HG03196 (cell line): ENCODE data around the gene PRKCG.

ENCODE experiments used
- ATAC-seq: cut with Tn5 transposase; IDR thresholded peaks from one replicate; pipeline ENCODE4 v1.9.1; 2021; ENCODE audit not compliant: unreplicated experiment

The PRKCG gene

DNA sequence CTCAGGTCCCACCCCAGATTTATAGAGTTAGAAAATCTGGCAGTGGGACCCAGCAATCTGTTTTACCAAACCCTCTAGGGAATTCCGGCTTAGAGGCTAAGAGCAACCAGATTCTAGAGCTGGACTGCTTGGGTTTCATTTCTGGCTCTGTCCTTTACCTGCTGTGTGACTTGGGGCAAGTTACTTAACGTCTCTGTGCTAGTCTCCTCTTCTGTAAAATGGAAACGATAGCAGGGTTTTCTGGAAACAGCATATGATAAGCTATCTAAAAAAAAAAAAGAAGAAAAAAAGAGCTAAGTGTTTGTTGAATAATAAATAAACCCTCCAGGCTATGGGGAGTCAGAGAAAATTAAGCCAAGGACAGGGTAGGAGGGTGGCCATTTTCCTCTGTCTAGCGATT, 15.5 kb downstream of the PRKCG start:
- no peak for ATAC-seq

DNA sequence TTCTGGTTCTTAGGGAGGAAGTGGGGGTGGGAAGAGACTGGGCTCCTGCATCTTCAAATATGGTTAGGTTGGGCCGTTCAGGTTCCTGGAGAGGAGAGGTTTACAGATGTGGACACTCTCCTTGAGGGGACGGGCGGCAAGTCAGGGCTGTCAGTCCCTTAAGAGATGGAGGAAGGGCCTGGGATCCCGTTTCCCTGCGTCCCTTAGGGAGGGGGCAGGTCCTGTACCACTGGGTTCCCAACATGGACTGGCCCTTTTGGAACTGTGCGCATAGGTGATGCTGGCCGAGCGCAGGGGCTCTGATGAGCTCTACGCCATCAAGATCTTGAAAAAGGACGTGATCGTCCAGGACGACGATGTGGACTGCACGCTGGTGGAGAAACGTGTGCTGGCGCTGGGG, 16.2 kb downstream of the PRKCG start:
- no peak for ATAC-seq

- ATAC-seq = no peak
Observed at GRCh38 chr19:53898636-53899341, 16.8 kb downstream of the PRKCG start.

DNA sequence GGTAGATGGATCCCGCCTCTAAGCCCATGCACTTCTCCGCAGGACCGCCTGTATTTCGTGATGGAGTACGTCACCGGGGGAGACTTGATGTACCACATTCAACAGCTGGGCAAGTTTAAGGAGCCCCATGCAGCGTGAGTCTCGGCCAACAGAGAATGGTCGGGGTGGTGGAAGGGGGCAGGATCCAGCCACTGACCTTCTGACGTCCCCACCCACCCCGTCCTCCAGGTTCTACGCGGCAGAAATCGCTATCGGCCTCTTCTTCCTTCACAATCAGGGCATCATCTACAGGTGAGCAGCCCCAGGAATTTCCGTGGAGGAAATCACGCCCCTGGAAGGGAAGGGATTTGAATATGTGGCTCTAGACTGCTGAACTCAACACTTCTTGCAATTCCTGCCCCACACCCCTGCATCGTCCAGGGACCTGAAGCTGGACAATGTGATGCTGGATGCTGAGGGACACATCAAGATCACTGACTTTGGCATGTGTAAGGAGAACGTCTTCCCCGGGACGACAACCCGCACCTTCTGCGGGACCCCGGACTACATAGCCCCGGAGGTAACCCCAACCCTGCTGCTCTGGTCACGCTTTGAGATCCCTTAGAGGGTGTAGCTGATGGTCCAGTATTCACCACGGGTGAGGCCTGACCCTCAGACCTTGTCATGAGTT, 18.3 kb downstream of the PRKCG start:
- ATAC-seq = no peak

DNA sequence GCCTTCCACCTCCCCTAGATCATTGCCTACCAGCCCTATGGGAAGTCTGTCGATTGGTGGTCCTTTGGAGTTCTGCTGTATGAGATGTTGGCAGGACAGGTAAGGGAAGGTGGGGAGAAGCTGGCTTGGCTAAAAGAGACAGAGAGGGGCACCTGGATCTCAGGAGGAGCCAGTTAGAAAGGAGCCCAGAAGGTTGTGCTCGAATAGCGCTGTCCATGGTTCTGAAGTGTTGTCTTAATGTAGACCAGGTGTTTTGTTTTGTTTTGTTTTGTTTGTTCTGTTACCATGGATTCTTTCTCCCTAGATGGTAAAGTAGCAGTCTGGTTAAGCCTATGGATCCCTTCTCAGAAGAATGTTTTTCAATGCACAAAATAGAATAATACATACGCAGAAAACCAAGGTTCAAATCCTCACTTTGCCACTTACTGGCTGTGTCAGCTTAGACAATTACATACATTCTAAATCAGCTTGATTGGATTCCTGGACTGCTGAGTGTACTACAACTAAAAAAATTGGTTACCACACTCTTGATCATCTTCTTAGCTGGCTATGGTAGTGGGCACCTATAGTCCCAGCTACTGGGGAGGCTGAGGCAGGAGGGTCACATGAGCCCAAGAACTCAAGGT, 21.2 kb downstream of the PRKCG start:
- ATAC-seq = no peak

DNA sequence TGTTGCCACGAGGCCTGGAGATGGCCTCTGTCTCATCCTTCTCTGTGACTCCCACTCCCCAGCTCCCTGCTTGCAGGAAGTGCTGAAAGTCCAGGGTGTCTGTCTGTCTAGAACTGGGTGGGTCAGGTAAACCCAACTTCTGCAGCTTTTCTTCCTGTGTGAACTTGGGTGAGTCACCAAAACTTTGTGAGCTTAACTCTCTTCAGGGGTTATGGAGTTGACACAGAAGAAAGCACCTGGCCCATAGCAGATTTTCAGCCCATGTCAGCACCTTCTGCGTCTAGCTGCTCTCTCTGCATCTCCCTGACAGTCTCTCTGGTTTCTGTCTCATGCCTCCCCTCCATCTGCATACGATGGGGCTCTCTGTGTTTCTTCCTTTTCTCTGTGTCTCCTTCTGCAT, 22.9 kb downstream of the PRKCG start:
- ATAC-seq = no peak

DNA sequence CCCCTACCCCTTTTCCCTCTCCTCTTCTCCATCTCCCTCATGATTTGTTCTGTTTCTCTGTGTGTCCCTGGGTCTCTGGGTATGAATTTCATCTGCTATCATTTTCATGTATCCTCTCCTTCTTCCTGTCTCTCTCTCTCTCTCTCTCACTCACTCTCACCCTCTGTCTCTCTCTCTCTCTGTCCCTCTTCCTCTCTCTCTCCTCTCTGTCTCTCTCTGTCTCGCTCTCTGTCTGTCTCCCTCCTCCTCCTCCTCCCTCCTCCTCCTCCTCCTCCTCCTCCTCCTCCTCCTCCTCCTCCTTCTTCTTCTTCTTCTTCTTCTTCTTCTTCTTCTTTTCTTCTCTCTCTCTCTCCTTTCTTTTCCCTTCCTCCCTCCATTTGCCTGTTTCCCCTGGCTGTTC, 23.8 kb downstream of the PRKCG start:
- ATAC-seq = no peak

GRCh38 chr19:53906211-53907192, 24.5 kb downstream of the PRKCG start:
- ATAC-seq = no peak

DNA sequence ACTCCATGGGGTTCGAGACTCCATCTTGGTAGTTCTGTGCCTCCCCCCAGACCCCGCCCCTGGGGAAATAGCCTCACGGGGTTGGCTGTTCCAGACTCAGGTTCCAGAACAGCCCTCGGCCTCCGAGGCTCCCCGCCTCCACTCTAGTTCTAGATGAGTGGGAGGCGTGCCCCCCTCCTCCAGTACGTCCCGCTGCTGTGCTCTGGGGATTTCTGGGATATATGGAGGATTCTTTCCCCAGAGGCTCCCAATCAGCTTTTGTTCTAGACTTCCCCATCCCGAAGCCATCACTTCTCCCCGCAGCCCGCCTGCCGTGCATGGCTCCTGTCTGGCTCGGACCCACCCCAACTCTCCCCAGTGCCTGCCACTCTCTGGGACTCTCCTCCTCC, 25.2 kb downstream of the PRKCG start:
- ATAC-seq = no peak

GRCh38 chr19:53907690-53908089, 25.7 kb downstream of the PRKCG start:
- ATAC-seq = no peak

DNA sequence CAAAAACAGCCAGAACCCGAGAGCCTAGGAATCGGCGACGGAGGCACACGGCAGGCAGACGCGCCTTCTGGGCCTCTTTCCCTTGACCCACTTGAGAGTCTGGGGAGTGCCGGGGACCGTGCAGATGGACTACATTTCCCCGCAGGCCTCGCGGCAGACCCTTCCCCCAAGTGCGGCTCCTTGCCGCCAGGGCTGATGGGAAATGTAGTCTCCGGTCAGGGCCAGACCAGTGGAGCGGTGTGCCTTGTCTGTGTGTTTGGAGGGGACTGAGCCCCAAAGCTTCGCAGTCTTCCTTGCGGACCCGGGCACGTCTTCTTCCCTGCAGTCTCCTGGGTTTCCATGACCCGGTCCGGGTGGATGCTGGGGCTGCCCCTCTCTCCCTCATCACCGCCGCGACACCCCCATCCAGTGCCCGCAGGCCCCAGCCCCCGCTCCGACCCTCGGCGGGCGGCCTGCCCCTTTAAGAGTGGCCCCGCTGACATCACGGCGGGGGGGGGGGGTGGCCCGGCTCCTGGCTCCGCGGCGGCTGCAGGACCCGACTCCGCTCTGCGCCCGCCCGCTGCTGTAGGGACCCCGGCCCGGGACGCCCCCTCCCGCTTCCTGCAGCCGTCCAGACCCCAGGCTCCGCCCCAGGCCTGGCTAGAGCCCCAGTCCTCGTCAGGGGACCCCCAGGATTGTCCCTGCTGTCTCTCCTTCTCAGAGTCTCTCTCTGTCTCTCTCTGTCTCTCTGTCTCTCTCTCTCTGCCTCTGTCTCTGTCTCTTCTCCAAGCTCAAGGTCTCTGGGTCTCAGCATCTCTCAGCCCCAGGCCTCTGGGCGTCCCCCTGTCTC, 26.3 kb downstream of the PRKCG start:
- ATAC-seq = no peak

- ATAC-seq = no peak
Observed at GRCh38 chr19:53908935-53909415, 27.0 kb downstream of the PRKCG start, which contains the start of gene CACNG7. Gene CACNG7, plus strand, starts transcription at chr19:53909278. Its CDS starts 3,554 bp downstream, at chr19:53912832.

GRCh38 chr19:53909471-53910169, 27.6 kb downstream of the PRKCG start:
- no peak for ATAC-seq

GRCh38 chr19:53910170-53910518, 28.1 kb downstream of the PRKCG start:
- ATAC-seq = no peak

- ATAC-seq = no peak
Observed at GRCh38 chr19:53912653-53913052, 30.7 kb downstream of the PRKCG start.

- ATAC-seq = no peak
Observed at GRCh38 chr19:53915000-53915399, 33.0 kb downstream of the PRKCG start.

DNA sequence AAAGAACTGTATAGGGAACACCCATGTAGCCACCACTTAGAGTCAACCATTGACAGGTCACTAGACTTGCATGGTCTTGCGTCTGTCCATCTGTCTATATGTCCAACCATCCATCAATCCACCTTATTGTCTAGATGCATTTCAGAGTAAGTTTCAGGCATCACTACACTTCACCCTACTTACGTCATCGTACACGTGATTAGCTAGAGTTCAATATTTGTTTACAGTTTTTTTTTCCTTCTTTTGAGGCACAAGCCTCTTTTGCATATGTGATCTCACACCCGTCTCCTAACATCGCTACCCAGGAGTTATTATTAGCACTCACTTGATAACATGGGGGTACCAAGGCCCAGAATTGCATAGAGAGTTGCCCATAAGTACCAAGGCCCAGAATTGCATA, 34.0 kb downstream of the PRKCG start:
- ATAC-seq = no peak

DNA sequence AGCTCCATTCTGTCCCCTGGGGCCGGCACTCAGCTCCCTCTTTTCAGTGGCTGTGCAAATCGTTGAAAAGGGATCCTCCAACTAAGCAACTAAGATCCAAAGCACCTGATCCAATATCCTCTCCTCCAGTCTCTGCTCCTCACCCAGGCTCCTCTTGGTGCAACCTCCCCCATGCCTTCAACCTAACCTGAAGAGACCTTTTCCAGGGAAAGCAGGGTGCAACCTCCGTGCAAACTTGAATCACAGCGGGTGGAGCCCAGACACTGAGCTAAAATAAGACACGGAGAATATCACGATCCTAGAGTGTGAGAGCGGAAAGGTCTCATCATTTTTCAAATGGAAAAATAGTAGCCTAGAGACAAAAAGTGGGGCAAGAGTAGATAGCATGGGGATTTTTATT, 35.4 kb downstream of the PRKCG start:
- no peak for ATAC-seq

GRCh38 chr19:53927739-53928138, 45.7 kb downstream of the PRKCG start:
- no peak for ATAC-seq

GRCh38 chr19:53936029-53936428, 54.0 kb downstream of the PRKCG start:
- ATAC-seq = no peak
